Measurements from ENCODE around the gene RNF145. TPM values are rescaled to one million over a fixed set of nuclear protein-coding genes. Genes with fewer than 3 reads are reported as not detected.

RNF145 gene
- total and polyA plus RNA-seq, 10 of the 15 experiments (the other 5 are each of a cell fraction or from before 2014, with no cell fraction given): 9.7 to 58.1 (median 38.2) TPM

DNA sequence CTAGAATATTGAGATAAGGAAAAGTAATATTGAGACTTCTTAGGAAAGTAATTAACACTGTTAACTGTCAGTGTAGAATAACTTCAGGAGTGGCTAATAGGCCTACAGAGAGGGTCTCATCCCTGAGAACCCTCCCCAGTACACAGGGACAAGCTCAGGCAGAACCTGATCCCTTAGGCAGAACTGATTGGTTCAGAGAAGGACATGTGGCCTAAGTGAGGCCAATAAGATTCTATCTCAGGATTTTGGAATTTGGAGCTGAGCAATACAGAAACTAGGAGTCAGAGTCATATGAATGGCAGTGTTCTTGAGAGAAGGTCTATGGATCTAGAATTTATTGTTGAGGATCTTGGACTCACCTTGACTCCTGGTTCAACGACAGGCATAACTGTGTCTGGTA lies 42.8 kb upstream of the RNF145 start:
- BruUV-seq (replicated peaks): no TSS peak
- Histone ChIP-seq H3K27ac (ENCODE audit: control insufficient read depth, insufficient read depth) (no peak overlapping the region), H2AFZ (ENCODE audit: control insufficient read depth, low read depth, low read length) (no peak overlapping the region), H3K9ac (ENCODE audit: control insufficient read depth, insufficient read depth, low read length) (no peak overlapping the region), H3K4me1 (ENCODE audit: control insufficient read depth, insufficient read depth, low read length) (no peaks in the 10 kb centered on the region), H3K9me3 (replicated peaks; ENCODE audit: control insufficient read depth, insufficient read depth, low read length) (no peaks in the 10 kb centered on the region), H3K4me2 (ENCODE audit: control insufficient read depth, insufficient read depth) (no peak overlapping the region), H3K79me2 (ENCODE audit: control insufficient read depth, insufficient read depth, low read length) (no peaks in the 10 kb centered on the region), H3K36me3 (ENCODE audit: control insufficient read depth in 2 of 2, insufficient read depth in 2 of 2, low read length in 1 of 2) (no peaks in the 10 kb centered on the region), H3K27me3 (replicated peaks in 1 of 2; ENCODE audit: control insufficient read depth in 2 of 2, insufficient read depth in 2 of 2, low read length in 1 of 2) (no peaks in the 10 kb centered on the region), H3K4me3 (no peak overlapping the region), H4K20me1 (ENCODE audit: control insufficient read depth, insufficient read depth) (no peaks in the 10 kb centered on the region)
- 0% methylated on average over 1 of the region's 1 CpG for WGBS (ENCODE audit: insufficient coverage, insufficient replicate concordance, low lambda C conversion rate, missing lambda C conversion rate)
- DNase-seq (ENCODE audit: low read depth, low spot score) (no peak), ATAC-seq (no peak), FAIRE-seq (no peak)
- ChIA-PET POLR2A (interaction anchor here (0.6 kb wide), 1 partner anchor 39 kb away, joined by 3 read pairs; no protein-coding TSS in a partner anchor), RAD21 (ENCODE audit: unreplicated experiment) (no interaction called here), CTCF (interaction anchor here (1.2 kb wide), 1 partner anchor 65 kb away, joined by 3 read pairs; no protein-coding TSS in a partner anchor), SMC1A (ENCODE audit: uncharacterized antibody, unreplicated experiment) (interaction anchor here (1.0 kb wide), 1 partner anchor 9 kb away, joined by 4 read pairs; no protein-coding TSS in a partner anchor)
- in situ Hi-C loops (cut with MboI) (no loop called here), intact Hi-C loops (cut with micrococcal nuclease; ENCODE audit: unreplicated experiment) (no loop called here)
- TF ChIP-seq SIN3A (IDR thresholded peaks at IDR 0.05; ENCODE audit: low read depth, low read length) (no peak), ATF7 (IDR thresholded peaks at IDR 0.05; ENCODE audit: low read depth) (no peak), HDGF (IDR thresholded peaks at IDR 0.05) (no peak), HDAC6 (IDR thresholded peaks at IDR 0.05; ENCODE audit: unreplicated experiment) (no peak), ZBED1 (IDR thresholded peaks at IDR 0.05; ENCODE audit: borderline replicate concordance) (no peak), ZNF24 (IDR thresholded peaks at IDR 0.05) (no peak), MTA3 (IDR thresholded peaks at IDR 0.05; ENCODE audit: borderline replicate concordance, low read length) (no peak), IRF4 (IDR thresholded peaks at IDR 0.05; ENCODE audit: low read depth, low read length) (no peak), KAT2A (conservative IDR thresholded peaks at IDR 0.05; ENCODE audit: control insufficient read depth, low read depth, low read length) (no peak), MXI1 (IDR thresholded peaks at IDR 0.05; ENCODE audit: low read depth, low read length) (no peak)
- TF ChIP-seq, protein P1, sequence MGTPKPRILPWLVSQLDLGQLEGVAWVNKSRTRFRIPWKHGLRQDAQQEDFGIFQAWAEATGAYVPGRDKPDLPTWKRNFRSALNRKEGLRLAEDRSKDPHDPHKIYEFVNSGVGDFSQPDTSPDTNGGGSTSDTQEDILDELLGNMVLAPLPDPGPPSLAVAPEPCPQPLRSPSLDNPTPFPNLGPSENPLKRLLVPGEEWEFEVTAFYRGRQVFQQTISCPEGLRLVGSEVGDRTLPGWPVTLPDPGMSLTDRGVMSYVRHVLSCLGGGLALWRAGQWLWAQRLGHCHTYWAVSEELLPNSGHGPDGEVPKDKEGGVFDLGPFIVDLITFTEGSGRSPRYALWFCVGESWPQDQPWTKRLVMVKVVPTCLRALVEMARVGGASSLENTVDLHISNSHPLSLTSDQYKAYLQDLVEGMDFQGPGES (IDR thresholded peaks at IDR 0.05): no peak
- TF ChIP-seq, protein P2, sequence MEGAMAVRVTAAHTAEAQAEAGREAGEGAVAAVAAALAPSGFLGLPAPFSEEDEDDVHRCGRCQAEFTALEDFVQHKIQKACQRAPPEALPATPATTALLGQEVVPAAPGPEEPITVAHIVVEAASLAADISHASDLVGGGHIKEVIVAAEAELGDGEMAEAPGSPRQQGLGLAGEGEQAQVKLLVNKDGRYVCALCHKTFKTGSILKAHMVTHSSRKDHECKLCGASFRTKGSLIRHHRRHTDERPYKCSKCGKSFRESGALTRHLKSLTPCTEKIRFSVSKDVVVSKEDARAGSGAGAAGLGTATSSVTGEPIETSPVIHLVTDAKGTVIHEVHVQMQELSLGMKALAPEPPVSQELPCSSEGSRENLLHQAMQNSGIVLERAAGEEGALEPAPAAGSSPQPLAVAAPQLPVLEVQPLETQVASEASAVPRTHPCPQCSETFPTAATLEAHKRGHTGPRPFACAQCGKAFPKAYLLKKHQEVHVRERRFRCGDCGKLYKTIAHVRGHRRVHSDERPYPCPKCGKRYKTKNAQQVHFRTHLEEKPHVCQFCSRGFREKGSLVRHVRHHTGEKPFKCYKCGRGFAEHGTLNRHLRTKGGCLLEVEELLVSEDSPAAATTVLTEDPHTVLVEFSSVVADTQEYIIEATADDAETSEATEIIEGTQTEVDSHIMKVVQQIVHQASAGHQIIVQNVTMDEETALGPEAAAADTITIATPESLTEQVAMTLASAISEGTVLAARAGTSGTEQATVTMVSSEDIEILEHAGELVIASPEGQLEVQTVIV (IDR thresholded peaks at IDR 0.05; ENCODE audit: borderline replicate concordance, partially characterized antibody): no peak
- TF ChIP-seq, protein P3, sequence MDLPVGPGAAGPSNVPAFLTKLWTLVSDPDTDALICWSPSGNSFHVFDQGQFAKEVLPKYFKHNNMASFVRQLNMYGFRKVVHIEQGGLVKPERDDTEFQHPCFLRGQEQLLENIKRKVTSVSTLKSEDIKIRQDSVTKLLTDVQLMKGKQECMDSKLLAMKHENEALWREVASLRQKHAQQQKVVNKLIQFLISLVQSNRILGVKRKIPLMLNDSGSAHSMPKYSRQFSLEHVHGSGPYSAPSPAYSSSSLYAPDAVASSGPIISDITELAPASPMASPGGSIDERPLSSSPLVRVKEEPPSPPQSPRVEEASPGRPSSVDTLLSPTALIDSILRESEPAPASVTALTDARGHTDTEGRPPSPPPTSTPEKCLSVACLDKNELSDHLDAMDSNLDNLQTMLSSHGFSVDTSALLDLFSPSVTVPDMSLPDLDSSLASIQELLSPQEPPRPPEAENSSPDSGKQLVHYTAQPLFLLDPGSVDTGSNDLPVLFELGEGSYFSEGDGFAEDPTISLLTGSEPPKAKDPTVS (IDR thresholded peaks at IDR 0.05; ENCODE audit: low read depth, low read length): no peak
- TF ChIP-seq, protein P4, sequence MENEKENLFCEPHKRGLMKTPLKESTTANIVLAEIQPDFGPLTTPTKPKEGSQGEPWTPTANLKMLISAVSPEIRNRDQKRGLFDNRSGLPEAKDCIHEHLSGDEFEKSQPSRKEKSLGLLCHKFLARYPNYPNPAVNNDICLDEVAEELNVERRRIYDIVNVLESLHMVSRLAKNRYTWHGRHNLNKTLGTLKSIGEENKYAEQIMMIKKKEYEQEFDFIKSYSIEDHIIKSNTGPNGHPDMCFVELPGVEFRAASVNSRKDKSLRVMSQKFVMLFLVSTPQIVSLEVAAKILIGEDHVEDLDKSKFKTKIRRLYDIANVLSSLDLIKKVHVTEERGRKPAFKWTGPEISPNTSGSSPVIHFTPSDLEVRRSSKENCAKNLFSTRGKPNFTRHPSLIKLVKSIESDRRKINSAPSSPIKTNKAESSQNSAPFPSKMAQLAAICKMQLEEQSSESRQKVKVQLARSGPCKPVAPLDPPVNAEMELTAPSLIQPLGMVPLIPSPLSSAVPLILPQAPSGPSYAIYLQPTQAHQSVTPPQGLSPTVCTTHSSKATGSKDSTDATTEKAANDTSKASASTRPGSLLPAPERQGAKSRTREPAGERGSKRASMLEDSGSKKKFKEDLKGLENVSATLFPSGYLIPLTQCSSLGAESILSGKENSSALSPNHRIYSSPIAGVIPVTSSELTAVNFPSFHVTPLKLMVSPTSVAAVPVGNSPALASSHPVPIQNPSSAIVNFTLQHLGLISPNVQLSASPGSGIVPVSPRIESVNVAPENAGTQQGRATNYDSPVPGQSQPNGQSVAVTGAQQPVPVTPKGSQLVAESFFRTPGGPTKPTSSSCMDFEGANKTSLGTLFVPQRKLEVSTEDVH (IDR thresholded peaks at IDR 0.05; ENCODE audit: low read depth, partially characterized antibody): no peak
